Testis (tissue), 3 donors: ENCODE data around the gene ZNF320. TPM values are rescaled to one million over a fixed set of nuclear protein-coding genes. Genes with fewer than 3 reads are reported as not detected.
"Not testable (repeated sequence)": the region's sequence is repeated elsewhere in the genome, so short reads cannot be mapped to it uniquely, and the experiment has no call there.

Experiments
- DNase-seq: peaks from one replicate; pipeline ENCODE4 v3.0.0-alpha.2; 2019
- H3K27ac ChIP-seq, 2 donors: fragments of 200-600 bp; sonication (generic); one replicate each; pipeline ENCODE4 v1.5.1; 2019
- H3K27me3 ChIP-seq: fragments of 200-600 bp; sonication (generic); one replicate; pipeline ENCODE4 v1.5.1; 2019
- H3K36me3 ChIP-seq: fragments of 200-600 bp; sonication (generic); one replicate; pipeline ENCODE4 v1.5.1; 2017; ENCODE audit warnings: low read depth; ENCODE audit errors: missing control alignments
- H3K4me1 ChIP-seq: fragments of 200-600 bp; sonication (generic); one replicate; pipeline ENCODE4 v1.5.1; 2019
- H3K4me3 ChIP-seq, 2 donors: fragments of 200-600 bp; sonication (generic); one replicate each; pipeline ENCODE4 v1.5.1; 2017 to 2019
- H3K9me3 ChIP-seq: fragments of 200-600 bp; sonication (generic); one replicate; pipeline ENCODE4 v1.5.1; 2017
- CTCF ChIP-seq, 3 experiments: fragments of 450-650 bp in 2 of 3; fragments of 200-600 bp in 1 of 3; sonication (generic) in 1 of 3; IDR thresholded peaks; one replicate each; pipeline ENCODE4 v1.5.1; 2016 to 2019; ENCODE audit warnings: antibody characterized with exemption in 3 of 3, mild to moderate bottlenecking in 2 of 3, moderate library complexity in 1 of 3
- POLR2A ChIP-seq: fragments of 450-650 bp; IDR thresholded peaks from one replicate; pipeline ENCODE4 v1.6.1; 2017; ENCODE audit warnings: antibody characterized with exemption, mild to moderate bottlenecking, moderate library complexity
- WGBS, 2 donors: methylation state at CpG; one replicate each; pipeline ENCODE4 v1.1.5; 2018; 5-methylcytosine and 5-hydroxymethylcytosine counted together
- intact Hi-C: fragments of 100-400 bp; cut with DNase I; formaldehyde crosslinking; loops from one replicate; pipeline ENCODE4 v1.15.1; 2023; ENCODE audit warnings: low total_unique reads
- polyA plus RNA-seq: library from polyadenylated mRNA; stranded (reverse); fragments of 350-450 nt; fragmentation: Illumina TruSeq; extraction: RNeasy Lipid Tissue Mini Kit (QIAGEN cat#74804); gene quantifications from one replicate; pipeline ENCODE4 v1.2.3, GENCODE V29; 2014; ENCODE audit warnings: low read depth, low replicate concordance; ENCODE audit not compliant: insufficient read depth
- total RNA-seq, 2 donors: library from RNA; depleted of rRNA; stranded (reverse); fragments of >200 nt; gene quantifications; one replicate each; pipeline ENCODE4 v1.2.3, GENCODE V29; 2016

The ZNF320 gene
- total and polyA plus RNA-seq, 3 donors from 2014 or later = 8.2 to 21.6 (median 21.3) TPM

- Histone ChIP-seq H3K4me1 (no peaks in the 10 kb centered on the region), H3K4me3 (no peak overlapping the region), H3K9me3 (no peaks in the 10 kb centered on the region), H3K36me3 (no peaks in the 10 kb centered on the region), H3K27me3 (no peaks in the 10 kb centered on the region), H3K27ac (no peak overlapping the region)
- intact Hi-C loops = no loop called here
- 86 to 92% methylated on average over 3 of the region's 3 CpGs for WGBS, 2 donors
- TF ChIP-seq POLR2A (no peak), CTCF (IDR thresholded peaks at IDR 0.05) (no peak)
- no peak for DNase-seq
Measured at GRCh38 chr19:52901842-52902241, 4.4 kb upstream of the ZNF320 start.

- H3K27me3 ChIP-seq, H3K36me3 ChIP-seq, H3K4me1 ChIP-seq, H3K9me3 ChIP-seq, DNase-seq, H3K27ac ChIP-seq, intact Hi-C loops: not testable (repeated sequence)
- peak overlapping the region in 1 of 2 donors; percentile 89 for H3K4me3 ChIP-seq
- 78 to 86% methylated on average over 10 of the region's 10 CpGs for WGBS, 2 donors
Measured at GRCh38 chr19:52898596-52898995, 1.2 kb upstream of the ZNF320 start.

- H3K4me3 ChIP-seq = peak overlapping the region; percentile 73 to 89
- 56% methylated on average over 11 to 15 of the region's 15 CpGs for WGBS, 2 donors
- no peak for DNase-seq
Measured at GRCh38 chr19:52898101-52898500, 666 bp upstream of the ZNF320 start.

GRCh38 chr19:52896431-52897137 lies 851 bp downstream of the ZNF320 start:
- peaks cover 4% of the 10 kb centered on the region for H3K4me1 ChIP-seq
- no peaks in the 10 kb centered on the region for H3K36me3 ChIP-seq
- H3K27me3 ChIP-seq = no peaks in the 10 kb centered on the region
- 29 to 30% methylated on average over 24 of the region's 24 CpGs for WGBS, 2 donors
- TF ChIP-seq POLR2A = no peak
- TF ChIP-seq CTCF (IDR thresholded peaks at IDR 0.05) = no peak
- no peaks in the 10 kb centered on the region for H3K9me3 ChIP-seq
- peak; percentile 27 for DNase-seq
- H3K4me3 ChIP-seq = peak overlapping the region; percentile 73 to 89
- intact Hi-C loops = no loop called here
- H3K27ac ChIP-seq = peak overlapping the region; percentile 73 to 84

More at GRCh38 chr19:52898101-52898500, 666 bp upstream of the ZNF320 start:
- peaks cover 4% of the 10 kb centered on the region for H3K4me1 ChIP-seq
- H3K27ac ChIP-seq = peak overlapping the region; percentile 73 to 84
- intact Hi-C loops = no loop called here
- no peaks in the 10 kb centered on the region for H3K9me3 ChIP-seq
- no peaks in the 10 kb centered on the region for H3K36me3 ChIP-seq
- H3K27me3 ChIP-seq = no peaks in the 10 kb centered on the region
- no peak for TF ChIP-seq CTCF (IDR thresholded peaks at IDR 0.05)
- no peak for TF ChIP-seq POLR2A

- intact Hi-C loops = no loop called here
- TF ChIP-seq CTCF (IDR thresholded peaks at IDR 0.05) (no peak), POLR2A (no peak)
- Histone ChIP-seq H3K9me3 (no peaks in the 10 kb centered on the region), H3K4me1 (peaks cover 3% of the 10 kb centered on the region), H3K27ac (no peak overlapping the region), H3K27me3 (no peaks in the 10 kb centered on the region), H3K4me3 (no peak overlapping the region), H3K36me3 (no peaks in the 10 kb centered on the region)
- 71 to 75% methylated on average over 4 of the region's 4 CpGs for WGBS, 2 donors
- DNase-seq = no peak
Measured at GRCh38 chr19:52891336-52891735, 6.1 kb downstream of the ZNF320 start.
